ENCODE results near the gene TAF5L. TPM values are rescaled to one million over a fixed set of nuclear protein-coding genes. Genes with fewer than 3 reads are reported as not detected.

The TAF5L gene
- total and polyA plus RNA-seq, 10 of the 15 experiments (the other 5 are each of a cell fraction or from before 2014, with no cell fraction given): 1.1 to 26.2 (median 19.1) TPM

- no peak for TF ChIP-seq YBX1 (IDR thresholded peaks at IDR 0.05)
- TF ChIP-seq IRF4 (IDR thresholded peaks at IDR 0.05; ENCODE audit: low read depth, low read length): no peak
- TF ChIP-seq NFXL1 (IDR thresholded peaks at IDR 0.05; ENCODE audit: borderline replicate concordance): no peak
- 0 out of 2 replicates have a peak, but pooled peaks have one; percentile 28 for TF ChIP-seq FOXM1 (IDR thresholded peaks at IDR 0.05; ENCODE audit: low read depth, low read length)
- TF ChIP-seq RELA (IDR thresholded peaks at IDR 0.05; ENCODE audit: borderline replicate concordance, partially characterized antibody): no peak
- TF ChIP-seq NR2C2 (IDR thresholded peaks at IDR 0.05; ENCODE audit: borderline replicate concordance, control insufficient read depth, insufficient read length, low read depth): peak; percentile 58
- peak; percentile 81 for TF ChIP-seq IKZF1 (conservative IDR thresholded peaks at IDR 0.05)
- TF ChIP-seq CBFB (IDR thresholded peaks at IDR 0.05; ENCODE audit: low read depth): 0 out of 2 replicates have a peak, but pooled peaks have one; percentile 42
- no peak for TF ChIP-seq CBX3 (IDR thresholded peaks at IDR 0.05; ENCODE audit: borderline replicate concordance, low read depth)
- TF ChIP-seq ZNF622 (IDR thresholded peaks at IDR 0.05): no peak
- TF ChIP-seq RAD21 (IDR thresholded peaks at IDR 0.05; ENCODE audit: insufficient read depth, low read depth, low read length): no peak
- TF ChIP-seq FOS (IDR thresholded peaks at IDR 0.05; ENCODE audit: borderline replicate concordance, extremely low read depth, insufficient read length): no peak
- TF ChIP-seq, protein P1, sequence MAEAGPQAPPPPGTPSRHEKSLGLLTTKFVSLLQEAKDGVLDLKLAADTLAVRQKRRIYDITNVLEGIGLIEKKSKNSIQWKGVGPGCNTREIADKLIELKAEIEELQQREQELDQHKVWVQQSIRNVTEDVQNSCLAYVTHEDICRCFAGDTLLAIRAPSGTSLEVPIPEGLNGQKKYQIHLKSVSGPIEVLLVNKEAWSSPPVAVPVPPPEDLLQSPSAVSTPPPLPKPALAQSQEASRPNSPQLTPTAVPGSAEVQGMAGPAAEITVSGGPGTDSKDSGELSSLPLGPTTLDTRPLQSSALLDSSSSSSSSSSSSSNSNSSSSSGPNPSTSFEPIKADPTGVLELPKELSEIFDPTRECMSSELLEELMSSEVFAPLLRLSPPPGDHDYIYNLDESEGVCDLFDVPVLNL (IDR thresholded peaks at IDR 0.05; ENCODE audit: low read depth, low read length): peak; percentile 31; the same call in 1 of the 2 replicates
- TF ChIP-seq POU2F2 (IDR thresholded peaks at IDR 0.05; ENCODE audit: borderline replicate concordance, low read depth, low read length): no peak; the same call in 2 of the 3 replicates
- peak; percentile 73 for TF ChIP-seq PBX3 (IDR thresholded peaks at IDR 0.05; ENCODE audit: insufficient replicate concordance, low read depth, low read length)
- TF ChIP-seq RB1 (IDR thresholded peaks at IDR 0.05; ENCODE audit: borderline replicate concordance): peak; percentile 84; the same call in 1 of the 2 replicates
- no peak for TF ChIP-seq SREBF2 (IDR thresholded peaks at IDR 0.05; ENCODE audit: low read length)
- TF ChIP-seq, protein P2, sequence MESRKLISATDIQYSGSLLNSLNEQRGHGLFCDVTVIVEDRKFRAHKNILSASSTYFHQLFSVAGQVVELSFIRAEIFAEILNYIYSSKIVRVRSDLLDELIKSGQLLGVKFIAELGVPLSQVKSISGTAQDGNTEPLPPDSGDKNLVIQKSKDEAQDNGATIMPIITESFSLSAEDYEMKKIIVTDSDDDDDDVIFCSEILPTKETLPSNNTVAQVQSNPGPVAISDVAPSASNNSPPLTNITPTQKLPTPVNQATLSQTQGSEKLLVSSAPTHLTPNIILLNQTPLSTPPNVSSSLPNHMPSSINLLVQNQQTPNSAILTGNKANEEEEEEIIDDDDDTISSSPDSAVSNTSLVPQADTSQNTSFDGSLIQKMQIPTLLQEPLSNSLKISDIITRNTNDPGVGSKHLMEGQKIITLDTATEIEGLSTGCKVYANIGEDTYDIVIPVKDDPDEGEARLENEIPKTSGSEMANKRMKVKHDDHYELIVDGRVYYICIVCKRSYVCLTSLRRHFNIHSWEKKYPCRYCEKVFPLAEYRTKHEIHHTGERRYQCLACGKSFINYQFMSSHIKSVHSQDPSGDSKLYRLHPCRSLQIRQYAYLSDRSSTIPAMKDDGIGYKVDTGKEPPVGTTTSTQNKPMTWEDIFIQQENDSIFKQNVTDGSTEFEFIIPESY (IDR thresholded peaks at IDR 0.05): no peak
- TF ChIP-seq POLR2AphosphoS5 (IDR thresholded peaks at IDR 0.05; ENCODE audit: low read length): peak; percentile 64; the same call in 1 of the 2 replicates
- TF ChIP-seq, protein P3, sequence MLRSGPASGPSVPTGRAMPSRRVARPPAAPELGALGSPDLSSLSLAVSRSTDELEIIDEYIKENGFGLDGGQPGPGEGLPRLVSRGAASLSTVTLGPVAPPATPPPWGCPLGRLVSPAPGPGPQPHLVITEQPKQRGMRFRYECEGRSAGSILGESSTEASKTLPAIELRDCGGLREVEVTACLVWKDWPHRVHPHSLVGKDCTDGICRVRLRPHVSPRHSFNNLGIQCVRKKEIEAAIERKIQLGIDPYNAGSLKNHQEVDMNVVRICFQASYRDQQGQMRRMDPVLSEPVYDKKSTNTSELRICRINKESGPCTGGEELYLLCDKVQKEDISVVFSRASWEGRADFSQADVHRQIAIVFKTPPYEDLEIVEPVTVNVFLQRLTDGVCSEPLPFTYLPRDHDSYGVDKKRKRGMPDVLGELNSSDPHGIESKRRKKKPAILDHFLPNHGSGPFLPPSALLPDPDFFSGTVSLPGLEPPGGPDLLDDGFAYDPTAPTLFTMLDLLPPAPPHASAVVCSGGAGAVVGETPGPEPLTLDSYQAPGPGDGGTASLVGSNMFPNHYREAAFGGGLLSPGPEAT (IDR thresholded peaks at IDR 0.05; ENCODE audit: low read depth): 0 out of 2 replicates have a peak, but pooled peaks have one; percentile 32
Measured at GRCh38 chr1:229625915-229626831, at the start of gene TAF5L, which contains the start of gene URB2 (continued).

Measured in GM12878 (cell line).